ENCODE results near the gene ZNF385C. TPM values are rescaled to one million over a fixed set of nuclear protein-coding genes. Genes with fewer than 3 reads are reported as not detected.

The ZNF385C gene
- total RNA-seq, 4 donors from 2014 or later = not detected

DNA sequence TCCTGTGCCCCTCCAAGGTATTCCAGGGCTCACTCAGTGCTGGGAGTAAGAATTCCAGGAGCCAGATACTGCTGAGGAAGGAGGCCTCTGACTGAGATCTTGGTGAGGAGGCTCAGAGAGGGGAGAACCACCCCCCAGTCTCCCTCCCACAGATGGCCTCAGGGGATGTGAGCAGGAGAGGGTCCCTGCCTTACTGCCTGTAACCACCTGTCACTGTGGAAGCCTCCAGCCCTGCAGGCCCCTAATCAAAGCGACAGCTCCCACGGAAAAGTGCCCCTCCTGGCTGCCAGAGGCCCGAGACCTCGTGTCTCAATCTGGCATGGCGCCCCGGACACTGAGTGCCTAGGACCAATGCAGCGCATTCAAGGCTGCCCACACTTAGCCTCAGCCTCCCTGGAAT, 40.2 kb downstream of the ZNF385C start:
- TF ChIP-seq POLR2A (IDR thresholded peaks at IDR 0.05) (no peak), POLR2AphosphoS5 (IDR thresholded peaks at IDR 0.05) (no peak), EP300 (IDR thresholded peaks at IDR 0.05) (no peak)
- TF ChIP-seq, protein P1, sequence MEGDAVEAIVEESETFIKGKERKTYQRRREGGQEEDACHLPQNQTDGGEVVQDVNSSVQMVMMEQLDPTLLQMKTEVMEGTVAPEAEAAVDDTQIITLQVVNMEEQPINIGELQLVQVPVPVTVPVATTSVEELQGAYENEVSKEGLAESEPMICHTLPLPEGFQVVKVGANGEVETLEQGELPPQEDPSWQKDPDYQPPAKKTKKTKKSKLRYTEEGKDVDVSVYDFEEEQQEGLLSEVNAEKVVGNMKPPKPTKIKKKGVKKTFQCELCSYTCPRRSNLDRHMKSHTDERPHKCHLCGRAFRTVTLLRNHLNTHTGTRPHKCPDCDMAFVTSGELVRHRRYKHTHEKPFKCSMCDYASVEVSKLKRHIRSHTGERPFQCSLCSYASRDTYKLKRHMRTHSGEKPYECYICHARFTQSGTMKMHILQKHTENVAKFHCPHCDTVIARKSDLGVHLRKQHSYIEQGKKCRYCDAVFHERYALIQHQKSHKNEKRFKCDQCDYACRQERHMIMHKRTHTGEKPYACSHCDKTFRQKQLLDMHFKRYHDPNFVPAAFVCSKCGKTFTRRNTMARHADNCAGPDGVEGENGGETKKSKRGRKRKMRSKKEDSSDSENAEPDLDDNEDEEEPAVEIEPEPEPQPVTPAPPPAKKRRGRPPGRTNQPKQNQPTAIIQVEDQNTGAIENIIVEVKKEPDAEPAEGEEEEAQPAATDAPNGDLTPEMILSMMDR (IDR thresholded peaks at IDR 0.05) = no peak
- H3K27me3 ChIP-seq = peaks cover 60% of the 10 kb centered on the region
- ATAC-seq = no peak
- no CpG with 5 or more reads among the region's 7 CpGs for WGBS, 2 donors (ENCODE audit: low coverage in 1 of 2)
- H3K4me1 ChIP-seq = no peaks in the 10 kb centered on the region
- H3K36me3 ChIP-seq = no peaks in the 10 kb centered on the region
- H3K27ac ChIP-seq = no peak overlapping the region
- no peak overlapping the region for H3K4me3 ChIP-seq
- no peaks in the 10 kb centered on the region for H3K9me3 ChIP-seq

- H3K27me3 ChIP-seq = peaks cover 64% of the 10 kb centered on the region
- WGBS, 2 donors (ENCODE audit: low coverage in 1 of 2) = 61 to 71% methylated on average over 3 of the region's 3 CpGs
- no peak for ATAC-seq
These were observed 41.6 kb downstream of the ZNF385C start for GRCh38 chr17:42056635-42057034.

GRCh38 chr17:42055496-42055895, 42.8 kb downstream of the ZNF385C start:
- Histone ChIP-seq H3K4me3 (no peak overlapping the region), H3K36me3 (no peaks in the 10 kb centered on the region), H3K9me3 (no peaks in the 10 kb centered on the region), H3K27ac (no peak overlapping the region), H3K4me1 (peaks cover 0 to 6% (median 3%) of the 10 kb centered on the region in 3 donors), H3K27me3 (peaks cover 65% of the 10 kb centered on the region)
- TF ChIP-seq EP300 (IDR thresholded peaks at IDR 0.05) (no peak), POLR2AphosphoS5 (IDR thresholded peaks at IDR 0.05) (no peak), POLR2A (IDR thresholded peaks at IDR 0.05) (no peak)
- TF ChIP-seq, protein P1 (IDR thresholded peaks at IDR 0.05) = no peak
- 20 to 38% methylated on average over 1 to 6 of the region's 6 CpGs for WGBS, 2 donors (ENCODE audit: low coverage in 1 of 2)
- no peak for ATAC-seq

More at GRCh38 chr17:42056635-42057034, 41.6 kb downstream of the ZNF385C start:
- Histone ChIP-seq H3K27ac (no peak overlapping the region), H3K4me1 (no peaks in the 10 kb centered on the region), H3K9me3 (no peaks in the 10 kb centered on the region), H3K36me3 (no peaks in the 10 kb centered on the region), H3K4me3 (no peak overlapping the region)
- no peak for TF ChIP-seq EP300 (IDR thresholded peaks at IDR 0.05)
- no peak for TF ChIP-seq POLR2AphosphoS5 (IDR thresholded peaks at IDR 0.05)

GRCh38 chr17:42055027-42055426, 43.2 kb downstream of the ZNF385C start:
- peaks cover 65% of the 10 kb centered on the region for H3K27me3 ChIP-seq

DNA sequence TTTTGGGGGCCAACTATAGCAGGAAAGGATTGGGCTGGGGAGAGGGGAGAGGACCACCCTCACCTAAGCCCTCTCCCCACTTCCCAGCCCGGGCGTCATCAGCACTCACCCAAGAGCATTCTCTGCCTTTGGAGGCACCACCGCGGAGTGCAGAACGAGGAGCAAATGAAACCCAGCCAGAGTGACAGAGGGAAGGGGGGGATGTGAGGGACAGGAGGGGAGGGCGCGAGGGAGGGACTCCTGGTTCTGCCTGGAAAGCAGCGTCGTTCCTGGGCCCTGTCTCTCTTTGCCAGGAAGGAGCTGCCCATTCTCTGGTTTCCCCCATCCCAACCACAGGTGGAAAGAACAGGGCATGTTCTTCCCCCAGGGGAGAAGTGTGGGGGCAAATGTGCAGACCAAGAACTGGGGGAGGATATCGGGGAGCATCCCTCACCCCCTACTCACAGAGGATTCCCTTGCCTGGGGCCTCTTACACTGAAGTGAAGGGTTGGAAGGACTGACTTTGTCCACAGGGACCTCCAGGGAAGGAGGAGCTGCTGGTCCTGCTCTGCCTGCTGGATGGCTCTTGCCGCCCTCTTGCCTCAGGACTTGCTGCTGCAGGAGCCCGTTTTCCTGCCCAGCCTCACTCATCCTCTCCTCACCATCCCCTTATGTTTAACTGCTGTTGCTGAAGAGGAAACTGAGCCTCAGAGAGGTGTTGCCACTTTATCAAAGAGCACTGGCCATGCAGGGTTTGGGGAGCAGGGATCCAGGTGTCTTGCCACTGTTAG, 44.4 kb downstream of the ZNF385C start:
- no peak overlapping the region for H3K27ac ChIP-seq
- 11% methylated on average over 10 of the region's 12 CpGs; no CpG with 5 or more reads in 1 of the 2 donors for WGBS, 2 donors (ENCODE audit: low coverage in 1 of 2)
- TF ChIP-seq, protein P1 (IDR thresholded peaks at IDR 0.05) = no peak
- TF ChIP-seq EP300 (IDR thresholded peaks at IDR 0.05) (no peak), POLR2AphosphoS5 (IDR thresholded peaks at IDR 0.05) (no peak), POLR2A (IDR thresholded peaks at IDR 0.05) (no peak)
- no peaks in the 10 kb centered on the region for H3K36me3 ChIP-seq
- ATAC-seq = no peak
- no peak overlapping the region for H3K4me3 ChIP-seq
- no peaks in the 10 kb centered on the region for H3K9me3 ChIP-seq
- H3K27me3 ChIP-seq = peaks cover 60% of the 10 kb centered on the region
- peaks cover 0 to 15% (median 9%) of the 10 kb centered on the region in 3 donors for H3K4me1 ChIP-seq

More at GRCh38 chr17:42055027-42055426, 43.2 kb downstream of the ZNF385C start:
- 8 to 26% methylated on average over 2 to 3 of the region's 3 CpGs for WGBS, 2 donors (ENCODE audit: low coverage in 1 of 2)
- H3K36me3 ChIP-seq = no peaks in the 10 kb centered on the region
- peaks cover 0 to 10% (median 4%) of the 10 kb centered on the region in 3 donors for H3K4me1 ChIP-seq
- H3K4me3 ChIP-seq = no peak overlapping the region
- TF ChIP-seq POLR2AphosphoS5 (IDR thresholded peaks at IDR 0.05) (no peak), POLR2A (IDR thresholded peaks at IDR 0.05) (no peak), EP300 (IDR thresholded peaks at IDR 0.05) (no peak)
- TF ChIP-seq, protein P1 (IDR thresholded peaks at IDR 0.05) = no peak
- H3K27ac ChIP-seq = no peak overlapping the region
- ATAC-seq = no peak
- H3K9me3 ChIP-seq = no peaks in the 10 kb centered on the region
